Osteocyte (in vitro differentiated cells): ENCODE data around the gene NDUFAF2. TPM values are rescaled to one million over a fixed set of nuclear protein-coding genes. Genes with fewer than 3 reads are reported as not detected.
"Not testable (repeated sequence)": the region's sequence is repeated elsewhere in the genome, so short reads cannot be mapped to it uniquely, and the experiment has no call there.

Source experiments
- DNase-seq: peaks from one replicate; pipeline ENCODE4 v3.0.0; 2021; ENCODE audit warnings: mixed read lengths; ENCODE audit not compliant: unreplicated experiment; ENCODE audit errors: extremely low spot score
- H3K27ac Mint-ChIP-seq: one replicate; pipeline ENCODE4 v1.8.0; 2021; ENCODE audit warnings: mild to moderate bottlenecking, mixed read lengths; ENCODE audit not compliant: unreplicated experiment
- H3K27me3 Mint-ChIP-seq: one replicate; pipeline ENCODE4 v1.8.0; 2021; ENCODE audit warnings: mixed read lengths; ENCODE audit not compliant: unreplicated experiment
- H3K36me3 Mint-ChIP-seq: one replicate; pipeline ENCODE4 v1.8.0; 2021; ENCODE audit warnings: mixed read lengths; ENCODE audit not compliant: unreplicated experiment
- H3K4me1 Mint-ChIP-seq: one replicate; pipeline ENCODE4 v1.8.0; 2021; ENCODE audit warnings: mixed read lengths; ENCODE audit not compliant: unreplicated experiment
- H3K4me3 Mint-ChIP-seq: one replicate; pipeline ENCODE4 v1.8.0; 2021; ENCODE audit warnings: mild to moderate bottlenecking, moderate library complexity, mixed read lengths; ENCODE audit not compliant: unreplicated experiment
- H3K9me3 Mint-ChIP-seq: one replicate; pipeline ENCODE4 v1.8.0; 2021; ENCODE audit warnings: mixed read lengths; ENCODE audit not compliant: unreplicated experiment
- CTCF ChIP-seq: fragments of 200-600 bp; sonication (generic); IDR thresholded peaks from 2 replicates; pipeline ENCODE4 v1.5.0; 2021; ENCODE audit warnings: antibody characterized with exemption, mild to moderate bottlenecking, moderate library complexity
- total RNA-seq: library from RNA; stranded (reverse); gene quantifications from 2 replicates; pipeline ENCODE4 v1.2.1, GENCODE V29; 2021

The NDUFAF2 gene
- total RNA-seq, 1 donor from 2014 or later: 23.4 TPM

DNA sequence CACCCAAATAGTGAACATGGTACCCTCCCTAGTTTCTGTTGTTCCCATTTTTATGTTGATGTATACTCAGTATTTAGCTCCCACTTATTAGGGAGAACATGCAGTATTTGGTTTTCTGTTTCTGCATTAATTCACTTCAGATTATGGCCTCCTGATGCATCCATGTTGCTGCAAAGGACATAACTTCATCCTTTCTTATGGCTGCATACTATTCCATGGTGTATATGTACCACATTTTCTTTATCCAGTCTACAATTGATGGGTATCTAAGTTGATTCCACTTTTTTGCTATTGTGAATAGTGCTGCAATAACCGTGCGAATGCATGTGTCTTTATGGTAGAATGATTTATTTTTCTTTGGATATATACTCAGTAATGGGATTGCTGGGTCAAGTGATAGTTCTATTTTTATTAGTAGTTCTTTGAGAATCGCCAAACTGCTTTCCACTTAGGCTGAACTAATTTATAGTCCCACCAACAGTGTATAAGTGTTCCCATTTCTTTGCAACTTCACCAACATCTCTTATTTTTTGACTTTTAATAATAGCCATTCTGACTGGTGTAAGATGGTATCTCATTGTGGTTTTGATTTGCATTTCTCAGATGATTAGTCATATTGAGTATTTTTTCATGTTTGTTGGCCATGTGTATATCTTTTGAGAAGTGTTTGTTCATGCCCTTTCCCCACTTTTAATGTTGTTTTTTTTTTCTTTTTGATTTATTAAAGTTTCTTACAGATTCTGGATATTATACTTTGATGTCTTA is 137.7 kb downstream of the NDUFAF2 start:
- Mint-ChIP-seq H3K4me1 (no peaks in the 10 kb centered on the region), H3K27me3 (no peaks in the 10 kb centered on the region), H3K27ac (no peak overlapping the region), H3K36me3 (peaks cover 7% of the 10 kb centered on the region), H3K9me3 (no peaks in the 10 kb centered on the region), H3K4me3 (no peak overlapping the region)
- TF ChIP-seq CTCF: no peak
- DNase-seq: no peak

- H3K4me3 Mint-ChIP-seq: no peak overlapping the region
- no peak overlapping the region for H3K27ac Mint-ChIP-seq
- no peaks in the 10 kb centered on the region for H3K4me1 Mint-ChIP-seq
- H3K27me3 Mint-ChIP-seq: no peaks in the 10 kb centered on the region
- H3K9me3 Mint-ChIP-seq: no peaks in the 10 kb centered on the region
- DNase-seq: no peak
- peaks cover 3% of the 10 kb centered on the region for H3K36me3 Mint-ChIP-seq
- TF ChIP-seq CTCF: no peak
Observed at GRCh38 chr5:61084658-61085057, 139.7 kb downstream of the NDUFAF2 start.

- no peaks in the 10 kb centered on the region for H3K27me3 Mint-ChIP-seq
- H3K36me3 Mint-ChIP-seq: peaks cover 2% of the 10 kb centered on the region
- H3K4me1 Mint-ChIP-seq: no peaks in the 10 kb centered on the region
- H3K27ac Mint-ChIP-seq: no peak overlapping the region
- DNase-seq: no peak
- H3K9me3 Mint-ChIP-seq: no peaks in the 10 kb centered on the region
- no peak for TF ChIP-seq CTCF
- H3K4me3 Mint-ChIP-seq: no peak overlapping the region
Observed at GRCh38 chr5:61085885-61086284, 140.9 kb downstream of the NDUFAF2 start.

GRCh38 chr5:61087921-61088320 is 142.9 kb downstream of the NDUFAF2 start:
- Mint-ChIP-seq H3K4me1 (no peaks in the 10 kb centered on the region), H3K27ac (no peak overlapping the region), H3K27me3 (no peaks in the 10 kb centered on the region), H3K36me3 (peaks cover 3% of the 10 kb centered on the region), H3K9me3 (peaks cover 12% of the 10 kb centered on the region), H3K4me3 (no peak overlapping the region)
- TF ChIP-seq CTCF: no peak
- no peak for DNase-seq

GRCh38 chr5:61089351-61089750 is 144.3 kb downstream of the NDUFAF2 start:
- no peak for DNase-seq
- Mint-ChIP-seq H3K27me3 (no peaks in the 10 kb centered on the region), H3K9me3 (peaks cover 12% of the 10 kb centered on the region), H3K4me3 (no peak overlapping the region), H3K27ac (no peak overlapping the region), H3K36me3 (peaks cover 4% of the 10 kb centered on the region), H3K4me1 (no peaks in the 10 kb centered on the region)
- no peak for TF ChIP-seq CTCF

- H3K4me3 Mint-ChIP-seq, H3K27me3 Mint-ChIP-seq, H3K4me1 Mint-ChIP-seq, H3K27ac Mint-ChIP-seq, H3K36me3 Mint-ChIP-seq, DNase-seq: not testable (repeated sequence)
- peaks cover 12% of the 10 kb centered on the region for H3K9me3 Mint-ChIP-seq
Observed at GRCh38 chr5:61093046-61093771, 148.2 kb downstream of the NDUFAF2 start.
